Glomerular endothelial cell (primary cell): ENCODE data around the gene BAMBI. TPM values are rescaled to one million over a fixed set of nuclear protein-coding genes. Genes with fewer than 3 reads are reported as not detected.

Experiments
- DNase-seq: peaks from one replicate; pipeline ENCODE4 v3.0.0-alpha.2; 2011; ENCODE audit warnings: low read depth, low spot score; ENCODE audit errors: extremely low read depth
- total RNA-seq: library from RNA; depleted of rRNA; stranded (reverse); fragments of >200 nt; gene quantifications from 2 replicates; pipeline ENCODE4 v1.2.3, GENCODE V29; 2015

Gene BAMBI
- total RNA-seq, 1 donor from 2014 or later = 6.8 TPM

GRCh38 chr10:28730031-28730778, 52.9 kb downstream of the BAMBI start:
- DNase-seq = no peak

GRCh38 chr10:28732091-28732490, 54.8 kb downstream of the BAMBI start:
- no peak for DNase-seq

Other genes starting within 250 kb of the BAMBI start
- gene WAC, start 144.4 kb upstream of the BAMBI start, total RNA-seq = 57.2 and 86.3 TPM in 2 replicates